22Rv1 (cell line): ENCODE data around the gene PLIN5.

Experiments used
- H3K27ac ChIP-seq: fragments of 450-650 bp; 2 replicates; pipeline ENCODE4 v1.5.1; 2017
- CTCF ChIP-seq: fragments of 450-650 bp; IDR thresholded peaks from 2 replicates; pipeline ENCODE4 v1.5.1; 2017; ENCODE audit warnings: mild to moderate bottlenecking
- ZFX ChIP-seq: fragments of 450-650 bp; IDR thresholded peaks from 2 replicates; pipeline ENCODE4 v1.6.1; 2017; ENCODE audit warnings: antibody characterized with exemption, borderline replicate concordance

PLIN5 gene

GRCh38 chr19:4559569-4559968, 24.5 kb upstream of the PLIN5 start, which contains the start of gene SEMA6B:
Gene SEMA6B, minus strand, starts transcription at chr19:4559684. Its CDS starts 1,227 bp downstream, at chr19:4558457.
- no peak within 1 kb of the TSS for H3K27ac ChIP-seq
- TF ChIP-seq CTCF (no peak), ZFX (no peak)

GRCh38 chr19:4557971-4558941, 23.2 kb upstream of the PLIN5 start:
- TF ChIP-seq ZFX: no peak
- peak; percentile 95 for TF ChIP-seq CTCF
- H3K27ac ChIP-seq: 0 out of 2 replicates have a peak overlapping the region, but pooled peaks have one; percentile 43

GRCh38 chr19:4557144-4557970, 22.3 kb upstream of the PLIN5 start:
- no peak for TF ChIP-seq ZFX
- TF ChIP-seq CTCF: peak; percentile 33
- peak overlapping the region; percentile 43; the same call in 1 of the 2 replicates for H3K27ac ChIP-seq

GRCh38 chr19:4556597-4557127, 21.6 kb upstream of the PLIN5 start:
- TF ChIP-seq CTCF: no peak
- no peak for TF ChIP-seq ZFX
- peak overlapping the region; percentile 47 for H3K27ac ChIP-seq

DNA sequence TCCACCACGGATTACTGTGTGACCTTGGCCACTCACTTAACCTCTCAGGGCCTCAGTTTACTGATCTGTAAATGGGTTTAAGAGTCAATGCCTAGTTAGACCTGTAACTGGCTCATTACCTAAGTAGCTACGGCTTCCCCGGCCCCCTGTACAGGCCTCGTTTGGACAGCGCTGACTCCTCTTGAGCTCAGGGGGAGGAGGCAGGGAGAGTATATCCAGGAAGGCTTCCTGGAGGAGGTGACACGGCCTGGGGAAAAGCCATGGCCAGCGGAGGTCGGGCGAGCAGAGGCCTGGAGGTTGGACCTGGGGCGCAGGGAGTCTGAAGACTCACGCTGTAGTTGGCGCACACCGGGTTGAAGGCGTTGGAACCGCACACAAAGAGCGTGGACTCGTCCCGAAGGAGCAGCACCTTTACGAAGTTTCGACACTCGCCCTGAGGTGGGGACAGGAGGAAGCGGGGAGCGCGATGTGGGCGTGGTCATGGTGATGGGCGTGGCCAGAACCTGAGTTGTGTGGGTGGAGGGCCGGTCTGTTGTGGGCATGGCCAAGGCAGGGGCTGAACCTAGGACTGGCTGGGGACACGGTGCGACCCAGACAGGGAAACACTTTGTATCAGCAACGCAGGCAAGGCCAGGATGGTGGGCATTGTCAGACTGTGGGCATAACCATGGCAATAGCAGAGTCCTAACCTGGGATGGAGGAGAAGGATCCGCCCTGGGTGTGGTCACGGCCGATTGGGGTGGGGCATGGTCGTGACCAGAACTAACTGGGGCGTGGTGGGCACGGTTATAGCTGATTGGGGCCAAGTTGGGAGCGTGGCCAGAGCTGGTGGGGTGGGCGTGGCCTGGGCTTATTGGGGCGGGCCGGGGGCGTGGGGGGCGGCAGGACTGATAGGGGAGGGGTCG, 20.9 kb upstream of the PLIN5 start:
- H3K27ac ChIP-seq: peak overlapping the region; percentile 47
- TF ChIP-seq CTCF: no peak
- TF ChIP-seq ZFX: no peak

DNA sequence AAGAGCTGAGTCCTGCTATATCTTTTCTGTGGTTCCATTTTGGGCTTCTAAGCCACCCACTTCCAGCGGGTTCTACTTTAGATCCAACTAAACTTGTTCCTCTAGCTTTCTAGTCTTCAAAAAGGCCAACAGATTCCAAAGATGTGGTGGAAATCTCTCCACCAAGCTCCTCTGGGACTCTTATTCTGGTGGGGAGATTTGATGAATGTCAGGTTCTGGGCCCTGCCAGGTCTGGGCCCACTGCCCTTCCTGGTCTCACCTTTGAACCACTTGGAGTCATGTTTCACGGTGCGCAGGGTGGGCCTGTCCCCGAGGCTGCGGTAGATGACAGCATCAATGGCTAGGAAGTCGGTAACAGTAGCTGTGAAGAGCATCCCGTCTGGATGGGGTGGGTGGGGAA, 19.7 kb upstream of the PLIN5 start:
- TF ChIP-seq CTCF (no peak), ZFX (no peak)
- no peak overlapping the region for H3K27ac ChIP-seq
